H9 (cell line): ENCODE data around the gene GPR32. TPM values are rescaled to one million over a fixed set of nuclear protein-coding genes. Genes with fewer than 3 reads are reported as not detected.
"Not testable (repeated sequence)": the region's sequence is repeated elsewhere in the genome, so short reads cannot be mapped to it uniquely, and the experiment has no call there.

Experiments used
- DNase-seq: peaks from one replicate; pipeline ENCODE4 v3.0.0-alpha.2; 2017
- H2AFZ ChIP-seq: one replicate; pipeline ENCODE4 v1.6.1; 2013; ENCODE audit warnings: mild to moderate bottlenecking, low read length, control low read depth, moderate library complexity
- H2AK5ac ChIP-seq: 2 replicates; pipeline ENCODE4 v1.6.1; 2013; ENCODE audit warnings: low read length, control low read depth, mixed read lengths; ENCODE audit not compliant: insufficient read length
- H2BK120ac ChIP-seq: one replicate; pipeline ENCODE4 v1.6.1; 2013; ENCODE audit warnings: low read depth, mild to moderate bottlenecking, low read length, control low read depth, inconsistent platforms; ENCODE audit not compliant: poor library complexity, severe bottlenecking
- H2BK12ac ChIP-seq: 2 replicates; pipeline ENCODE4 v1.6.1; 2013; ENCODE audit warnings: low read length, control low read depth, mixed read lengths, low read depth; ENCODE audit not compliant: insufficient read length
- H2BK15ac ChIP-seq: 2 replicates; pipeline ENCODE4 v1.6.1; 2013; ENCODE audit warnings: low read depth, low read length, control low read depth
- H2BK20ac ChIP-seq: one replicate; pipeline ENCODE4 v1.6.1; 2013; ENCODE audit warnings: low read depth, mild to moderate bottlenecking, low read length, control low read depth, inconsistent platforms; ENCODE audit not compliant: poor library complexity, severe bottlenecking
- H2BK5ac ChIP-seq: 2 replicates; pipeline ENCODE4 v1.6.1; 2013; ENCODE audit warnings: low read length, control low read depth, mixed read lengths; ENCODE audit not compliant: insufficient read length
- H3K14ac ChIP-seq: 2 replicates; pipeline ENCODE4 v1.6.1; 2013; ENCODE audit warnings: low read length, control low read depth; ENCODE audit not compliant: insufficient read depth
- H3K18ac ChIP-seq: 2 replicates; pipeline ENCODE4 v1.6.1; 2013; ENCODE audit warnings: low read depth, mild to moderate bottlenecking, mixed read lengths, low read length, control low read depth; ENCODE audit not compliant: insufficient read length
- H3K23ac ChIP-seq: 2 replicates; pipeline ENCODE4 v1.6.1; 2013; ENCODE audit warnings: low read length, control low read depth, mixed read lengths, low read depth; ENCODE audit not compliant: insufficient read length
- H3K23me2 ChIP-seq: 2 replicates; pipeline ENCODE4 v1.6.1; 2013; ENCODE audit warnings: low read depth, mild to moderate bottlenecking, mixed read lengths, low read length, control low read depth; ENCODE audit not compliant: insufficient read length, poor library complexity, severe bottlenecking
- H3K27ac ChIP-seq: 2 replicates; pipeline ENCODE4 v1.5.1; 2013; ENCODE audit warnings: low read length, control low read depth, mixed read lengths, low read depth; ENCODE audit not compliant: insufficient read length
- H3K27me3 ChIP-seq: 2 replicates; pipeline ENCODE4 v1.6.1; 2013; ENCODE audit warnings: low read length, control low read depth, inconsistent platforms; ENCODE audit not compliant: insufficient read depth
- H3K4ac ChIP-seq: 2 replicates; pipeline ENCODE4 v1.6.1; 2013; ENCODE audit warnings: low read depth, mild to moderate bottlenecking, control low read depth, inconsistent platforms, low read length, moderate library complexity
- H3K4me1 ChIP-seq: 2 replicates; pipeline ENCODE4 v1.6.1; 2013; ENCODE audit warnings: low read length, control low read depth, inconsistent platforms; ENCODE audit not compliant: insufficient read depth
- H3K4me2 ChIP-seq: 2 replicates; pipeline ENCODE4 v1.6.1; 2013; ENCODE audit warnings: low read length, control low read depth, mixed read lengths; ENCODE audit not compliant: insufficient read length, insufficient read depth
- H3K56ac ChIP-seq: 2 replicates; pipeline ENCODE4 v1.6.1; 2013; ENCODE audit warnings: low read depth, mild to moderate bottlenecking, mixed read lengths, low read length, control low read depth; ENCODE audit not compliant: insufficient read length
- H3K79me1 ChIP-seq: 2 replicates; pipeline ENCODE4 v1.6.1; 2013; ENCODE audit warnings: low read depth, mild to moderate bottlenecking, moderate library complexity, low read length, control low read depth, inconsistent platforms; ENCODE audit not compliant: insufficient read depth, poor library complexity, severe bottlenecking
- H3K79me2 ChIP-seq: 2 replicates; pipeline ENCODE4 v1.6.1; 2013; ENCODE audit warnings: low read length, control low read depth, inconsistent platforms; ENCODE audit not compliant: insufficient read depth
- H3K9ac ChIP-seq: 2 replicates; pipeline ENCODE4 v1.6.1; 2013; ENCODE audit warnings: low read length, control low read depth, mixed read lengths; ENCODE audit not compliant: insufficient read length; ENCODE audit errors: extremely low read depth
- H3K9me3 ChIP-seq: one replicate; pipeline ENCODE4 v1.6.1; 2013; ENCODE audit warnings: low read depth, low read length, inconsistent platforms; ENCODE audit not compliant: control insufficient read depth
- H3T11ph ChIP-seq: one replicate; pipeline ENCODE4 v1.6.1; 2013; ENCODE audit warnings: mild to moderate bottlenecking, low read length, control low read depth, inconsistent platforms
- H4K20me1 ChIP-seq: one replicate; pipeline ENCODE4 v1.6.1; 2013; ENCODE audit not compliant: control insufficient read depth, insufficient read length, insufficient read depth
- H4K5ac ChIP-seq: 2 replicates; pipeline ENCODE4 v1.6.1; 2013; ENCODE audit warnings: low read depth, mild to moderate bottlenecking, mixed read lengths, low read length, control low read depth; ENCODE audit not compliant: insufficient read length
- H4K8ac ChIP-seq: replicated peaks from 2 replicates; pipeline ENCODE4 v1.6.1; 2013; ENCODE audit warnings: low read length, control low read depth, mixed read lengths, low read depth; ENCODE audit not compliant: insufficient read length
- H4K91ac ChIP-seq: 2 replicates; pipeline ENCODE4 v1.6.1; 2013; ENCODE audit warnings: low read depth, mild to moderate bottlenecking, moderate library complexity, mixed read lengths, low read length, control low read depth; ENCODE audit not compliant: insufficient read length
- H3K27ac Mint-ChIP-seq, 3 experiments: 2 replicates in 2 of 3; 3 replicates in 1 of 3; pipeline ENCODE4 v1.8.0; 2020 to 2021; ENCODE audit warnings: mixed read lengths in 3 of 3, mild to moderate bottlenecking in 1 of 3, moderate library complexity in 1 of 3
- H3K27me3 Mint-ChIP-seq: 2 replicates; pipeline ENCODE4 v1.8.0; 2021; ENCODE audit warnings: low read depth, mild to moderate bottlenecking, moderate library complexity, mixed read lengths
- H3K36me3 Mint-ChIP-seq, 3 experiments: 2 replicates in 2 of 3; 3 replicates in 1 of 3; pipeline ENCODE4 v1.8.0; 2020 to 2021; ENCODE audit warnings: low read depth in 3 of 3, mixed read lengths in 3 of 3; ENCODE audit not compliant: insufficient read depth in 1 of 3
- H3K4me1 Mint-ChIP-seq, 2 experiments: 2 replicates each; pipeline ENCODE4 v1.8.0; 2020; ENCODE audit warnings: mixed read lengths in 2 of 2
- H3K4me3 Mint-ChIP-seq, 2 experiments: 2 replicates in 1 of 2; 3 replicates in 1 of 2; pipeline ENCODE4 v1.8.0; 2020 to 2021; ENCODE audit warnings: mild to moderate bottlenecking in 2 of 2, mixed read lengths in 2 of 2, moderate library complexity in 1 of 2
- H3K9me3 Mint-ChIP-seq, 2 experiments: 2 replicates in 1 of 2; 3 replicates in 1 of 2; pipeline ENCODE4 v1.8.0; 2020; ENCODE audit warnings: mild to moderate bottlenecking in 2 of 2, mixed read lengths in 2 of 2, moderate library complexity in 1 of 2
- WGBS: extraction: QIAGEN DNeasy Blood & Tissue Kit; methylation state at CpG from one replicate; pipeline ENCODE4 v1.1.7; 2013; ENCODE audit warnings: missing lambda C conversion rate, low lambda C conversion rate, mixed read lengths; ENCODE audit not compliant: insufficient read length; ENCODE audit errors: extremely low coverage; 5-methylcytosine and 5-hydroxymethylcytosine counted together
- total RNA-seq: library from RNA; stranded (reverse); gene quantifications from 2 replicates; pipeline ENCODE4 v1.2.1, GENCODE V29; 2021
- TF ChIP-seq, protein P1 (sequence below): fragments of 200-600 bp; sonication (generic); conservative IDR thresholded peaks from 3 replicates; pipeline ENCODE4 v1.8.0; 2021; ENCODE audit warnings: antibody characterized with exemption, mild to moderate bottlenecking

The GPR32 gene
- total RNA-seq, 1 experiment from 2014 or later: not detected

DNA sequence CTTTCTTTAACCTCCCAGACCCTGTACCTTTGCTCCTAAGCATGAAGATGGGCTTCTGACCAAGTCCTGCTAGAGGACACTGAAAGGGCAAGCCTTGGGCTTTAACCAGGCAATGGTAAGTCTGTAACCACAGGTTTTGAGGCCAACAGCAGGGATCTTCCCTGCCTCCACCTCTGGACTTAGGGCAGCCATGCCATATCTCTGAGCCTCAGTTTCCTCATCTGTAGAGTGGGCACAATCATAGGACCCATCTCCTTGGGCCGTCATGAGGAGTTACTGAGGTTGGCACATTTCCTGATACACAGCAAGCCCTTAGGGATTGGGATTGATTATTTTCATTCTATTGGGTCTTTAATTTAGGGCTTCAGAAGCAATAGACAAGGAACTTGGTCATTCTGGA is 38.6 kb downstream of the GPR32 start:
- no peak overlapping the region for H2BK120ac ChIP-seq
- no peak overlapping the region for H2BK5ac ChIP-seq
- no peak overlapping the region for H2BK20ac ChIP-seq
- peaks cover 5% of the 10 kb centered on the region; the same call in 1 of the 2 replicates for H3K79me2 ChIP-seq
- Mint-ChIP-seq H3K4me1 (no peaks in the 10 kb centered on the region), H3K36me3 (peaks cover 4 to 7% (median 5%) of the 10 kb centered on the region in 3 experiments), H3K4me3 (no peak overlapping the region), H3K27ac (no peak overlapping the region), H3K9me3 (peaks cover 10 to 11% of the 10 kb centered on the region in 2 experiments; a peak in 4 of 5 replicates), H3K27me3 (peaks cover 53% of the 10 kb centered on the region)
- no peaks in the 10 kb centered on the region for H3K9me3 ChIP-seq
- H4K8ac ChIP-seq: no peak overlapping the region
- no peaks in the 10 kb centered on the region for H3K79me1 ChIP-seq
- H3K27me3 ChIP-seq: no peaks in the 10 kb centered on the region
- H2BK15ac ChIP-seq: no peak overlapping the region
- H3K14ac ChIP-seq: no peak overlapping the region
- no peak overlapping the region for H4K91ac ChIP-seq
- TF ChIP-seq, protein P1, sequence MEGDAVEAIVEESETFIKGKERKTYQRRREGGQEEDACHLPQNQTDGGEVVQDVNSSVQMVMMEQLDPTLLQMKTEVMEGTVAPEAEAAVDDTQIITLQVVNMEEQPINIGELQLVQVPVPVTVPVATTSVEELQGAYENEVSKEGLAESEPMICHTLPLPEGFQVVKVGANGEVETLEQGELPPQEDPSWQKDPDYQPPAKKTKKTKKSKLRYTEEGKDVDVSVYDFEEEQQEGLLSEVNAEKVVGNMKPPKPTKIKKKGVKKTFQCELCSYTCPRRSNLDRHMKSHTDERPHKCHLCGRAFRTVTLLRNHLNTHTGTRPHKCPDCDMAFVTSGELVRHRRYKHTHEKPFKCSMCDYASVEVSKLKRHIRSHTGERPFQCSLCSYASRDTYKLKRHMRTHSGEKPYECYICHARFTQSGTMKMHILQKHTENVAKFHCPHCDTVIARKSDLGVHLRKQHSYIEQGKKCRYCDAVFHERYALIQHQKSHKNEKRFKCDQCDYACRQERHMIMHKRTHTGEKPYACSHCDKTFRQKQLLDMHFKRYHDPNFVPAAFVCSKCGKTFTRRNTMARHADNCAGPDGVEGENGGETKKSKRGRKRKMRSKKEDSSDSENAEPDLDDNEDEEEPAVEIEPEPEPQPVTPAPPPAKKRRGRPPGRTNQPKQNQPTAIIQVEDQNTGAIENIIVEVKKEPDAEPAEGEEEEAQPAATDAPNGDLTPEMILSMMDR: no peak
- no peaks in the 10 kb centered on the region for H3K4me1 ChIP-seq
- no peak overlapping the region for H2AFZ ChIP-seq
- no peak overlapping the region for H2AK5ac ChIP-seq
- H3K56ac ChIP-seq: no peak overlapping the region
- H2BK12ac ChIP-seq: no peak overlapping the region
- H3K4ac ChIP-seq: no peak overlapping the region
- H3K9ac ChIP-seq: no peak overlapping the region
- H3K23me2 ChIP-seq: peaks cover under 1% of the 10 kb centered on the region
- no peak overlapping the region for H4K5ac ChIP-seq
- H3K23ac ChIP-seq: no peak overlapping the region
- H4K20me1 ChIP-seq: no peaks in the 10 kb centered on the region
- WGBS: no CpG with 5 or more reads among the region's 1 CpG
- no peak for DNase-seq
- no peak overlapping the region for H3K27ac ChIP-seq
- no peak overlapping the region for H3K4me2 ChIP-seq
- H3K18ac ChIP-seq: no peak overlapping the region
- no peak overlapping the region for H3T11ph ChIP-seq

DNA sequence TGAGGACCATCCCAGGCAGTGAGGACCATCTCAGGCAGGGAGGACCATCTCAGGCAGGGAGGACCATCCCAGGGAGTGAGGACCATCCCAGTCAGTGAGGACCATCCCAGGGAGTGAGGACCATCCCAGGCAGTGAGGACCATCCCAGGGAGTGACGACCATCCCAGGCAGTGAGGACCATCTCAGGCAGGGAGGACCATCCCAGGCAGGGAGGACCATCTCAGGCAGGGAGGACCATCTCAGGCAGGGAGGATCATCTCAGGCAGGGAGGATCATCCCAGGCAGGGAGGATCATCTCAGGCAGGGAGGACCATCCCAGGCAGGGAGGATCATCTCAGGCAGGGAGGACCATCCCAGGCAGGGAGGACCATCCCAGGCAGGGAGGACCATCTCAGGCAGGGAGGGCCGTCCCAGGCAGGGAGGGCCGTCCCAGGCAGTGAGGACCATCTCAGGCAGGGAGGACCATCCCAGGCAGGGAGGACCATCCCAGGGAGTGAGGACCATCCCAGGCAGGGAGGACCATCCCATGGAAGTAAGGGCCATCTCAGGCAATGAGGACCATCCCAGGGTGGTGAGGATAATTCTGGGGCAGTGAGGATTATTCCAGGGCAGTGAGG is 41.5 kb downstream of the GPR32 start:
- not testable (repeated sequence) for H3T11ph ChIP-seq, H4K91ac ChIP-seq, H3K4ac ChIP-seq, H3K27me3 ChIP-seq, H3K9me3 ChIP-seq, H3K27ac ChIP-seq, H3K56ac ChIP-seq, H3K4me1 ChIP-seq, H3K23me2 ChIP-seq, H2BK12ac ChIP-seq, H3K4me3 Mint-ChIP-seq, H2BK5ac ChIP-seq, H4K8ac ChIP-seq, H3K9me3 Mint-ChIP-seq, H2BK20ac ChIP-seq, H2AK5ac ChIP-seq, H3K4me2 ChIP-seq, H3K18ac ChIP-seq, H2BK15ac ChIP-seq, H3K79me1 ChIP-seq, H4K5ac ChIP-seq, H3K36me3 Mint-ChIP-seq, H3K9ac ChIP-seq, H3K14ac ChIP-seq, H2AFZ ChIP-seq, H2BK120ac ChIP-seq, H3K79me2 ChIP-seq, DNase-seq, H3K23ac ChIP-seq, H3K4me1 Mint-ChIP-seq, H4K20me1 ChIP-seq, H3K27ac Mint-ChIP-seq
- peaks cover 75% of the 10 kb centered on the region for H3K27me3 Mint-ChIP-seq
- WGBS: no CpG with 5 or more reads among the region's 3 CpGs
